HCEC 1CT (cell line): ENCODE data around the gene GOLGA6L9.
"Not testable (repeated sequence)": the region's sequence is repeated elsewhere in the genome, so short reads cannot be mapped to it uniquely, and the experiment has no call there.

Experiments used
- DNase-seq: peaks from one replicate; pipeline ENCODE4 v3.0.0-alpha.2; 2017

Gene GOLGA6L9

GRCh38 chr15:82469381-82469780 is 39.8 kb downstream of the GOLGA6L9 start:
- not testable (repeated sequence) for DNase-seq

GRCh38 chr15:82472269-82472982 is 42.8 kb downstream of the GOLGA6L9 start:
- DNase-seq = not testable (repeated sequence)

GRCh38 chr15:82474596-82475325 is 45.1 kb downstream of the GOLGA6L9 start:
- DNase-seq = not testable (repeated sequence)

GRCh38 chr15:82475345-82475967 is 45.8 kb downstream of the GOLGA6L9 start:
- not testable (repeated sequence) for DNase-seq

- not testable (repeated sequence) for DNase-seq
These were observed 47.2 kb downstream of the GOLGA6L9 start for GRCh38 chr15:82476697-82477342.

GRCh38 chr15:82477343-82478057 is 47.9 kb downstream of the GOLGA6L9 start:
- not testable (repeated sequence) for DNase-seq
